ENCODE data around the gene HAO1. TPM values are rescaled to one million over a fixed set of nuclear protein-coding genes. Genes with fewer than 3 reads are reported as not detected.
"Not testable (repeated sequence)": the region's sequence is repeated elsewhere in the genome, so short reads cannot be mapped to it uniquely, and the experiment has no call there.

Gene HAO1
- total RNA-seq, result not detected

DNA sequence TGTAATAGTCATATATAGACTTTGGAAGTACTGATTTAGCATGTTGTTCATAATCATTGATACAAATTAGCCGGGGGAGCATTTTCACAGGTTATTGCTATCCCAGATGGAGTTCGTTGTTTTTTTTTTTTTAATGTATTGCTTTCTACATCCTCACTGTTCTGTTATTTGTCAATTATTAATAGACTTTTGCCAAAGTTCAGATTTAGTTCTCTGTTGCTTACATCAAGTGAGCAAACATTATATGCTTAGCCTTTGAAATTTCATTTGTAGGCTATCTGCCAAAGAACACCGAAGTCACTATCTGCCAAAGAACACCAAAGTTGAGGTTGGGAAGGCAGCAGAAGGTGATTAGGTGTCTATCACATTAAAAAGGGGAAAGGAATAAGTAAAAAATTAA is at the start of gene HAO1:
HAO1 (minus strand) TSS at position 118 of the 400 bp plus-strand sequence; CDS start at position 82, 36 bp downstream.
- no peak for DNase-seq

DNA sequence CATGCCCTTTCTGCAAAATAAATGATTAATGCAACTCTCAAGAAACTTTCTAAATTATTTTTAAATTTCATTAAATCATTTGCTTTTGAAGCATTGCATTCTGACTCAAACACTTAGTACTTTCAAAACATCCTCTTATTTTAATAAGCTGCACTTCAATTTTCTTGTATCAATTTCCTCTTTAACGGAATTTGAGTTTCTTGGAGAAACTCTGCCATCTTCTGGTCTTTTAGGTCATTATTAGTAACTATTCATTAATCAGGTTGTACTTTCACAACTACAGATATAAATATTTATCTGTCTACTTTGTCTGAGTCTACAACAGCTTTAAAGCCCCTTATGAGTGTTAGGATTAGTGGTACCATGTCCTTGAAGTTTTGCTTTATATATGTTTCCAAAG is 49.1 kb upstream of the HAO1 start:
- no peak for DNase-seq

DNA sequence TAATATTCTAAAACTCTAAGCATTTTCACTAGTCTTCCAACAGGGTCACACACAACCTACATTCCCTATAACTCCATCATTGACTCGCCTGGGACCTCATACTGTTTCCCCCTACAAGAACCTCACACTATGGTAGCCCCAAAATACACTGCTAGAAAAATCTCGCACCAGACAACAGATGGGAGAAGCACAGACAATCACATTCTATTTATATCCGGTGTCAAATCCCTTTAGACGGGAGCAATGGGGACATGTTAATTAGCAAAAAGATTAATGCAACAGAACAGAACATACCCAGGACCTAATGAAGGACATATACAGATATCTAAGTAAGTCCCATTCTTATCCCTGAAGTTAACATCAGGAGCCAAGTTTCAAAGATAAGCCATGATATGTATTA is 45.7 kb upstream of the HAO1 start:
- DNase-seq, result no peak

DNA sequence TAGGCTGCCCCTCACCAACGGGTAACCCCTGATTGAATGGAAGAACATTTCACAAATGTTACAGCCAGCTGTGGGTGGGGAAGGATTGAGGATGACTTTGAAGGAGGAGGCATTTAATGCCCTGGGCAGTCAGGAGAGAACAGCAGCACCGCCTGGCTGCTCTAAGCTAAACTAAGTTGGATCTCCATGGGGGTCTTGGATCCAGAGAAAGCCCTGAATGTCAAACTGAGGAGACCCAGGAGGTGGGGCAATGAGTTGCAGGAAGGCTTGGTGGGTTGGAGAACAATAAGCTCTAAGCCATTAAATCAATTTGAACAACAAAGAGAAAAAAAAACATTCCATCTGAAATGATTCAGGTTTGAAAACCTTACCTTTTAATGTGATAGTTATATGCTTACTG is 43.9 kb upstream of the HAO1 start:
- DNase-seq, result no peak

GRCh38 chr20:7981374-7981773 is 41.1 kb upstream of the HAO1 start:
- no peak for DNase-seq

DNA sequence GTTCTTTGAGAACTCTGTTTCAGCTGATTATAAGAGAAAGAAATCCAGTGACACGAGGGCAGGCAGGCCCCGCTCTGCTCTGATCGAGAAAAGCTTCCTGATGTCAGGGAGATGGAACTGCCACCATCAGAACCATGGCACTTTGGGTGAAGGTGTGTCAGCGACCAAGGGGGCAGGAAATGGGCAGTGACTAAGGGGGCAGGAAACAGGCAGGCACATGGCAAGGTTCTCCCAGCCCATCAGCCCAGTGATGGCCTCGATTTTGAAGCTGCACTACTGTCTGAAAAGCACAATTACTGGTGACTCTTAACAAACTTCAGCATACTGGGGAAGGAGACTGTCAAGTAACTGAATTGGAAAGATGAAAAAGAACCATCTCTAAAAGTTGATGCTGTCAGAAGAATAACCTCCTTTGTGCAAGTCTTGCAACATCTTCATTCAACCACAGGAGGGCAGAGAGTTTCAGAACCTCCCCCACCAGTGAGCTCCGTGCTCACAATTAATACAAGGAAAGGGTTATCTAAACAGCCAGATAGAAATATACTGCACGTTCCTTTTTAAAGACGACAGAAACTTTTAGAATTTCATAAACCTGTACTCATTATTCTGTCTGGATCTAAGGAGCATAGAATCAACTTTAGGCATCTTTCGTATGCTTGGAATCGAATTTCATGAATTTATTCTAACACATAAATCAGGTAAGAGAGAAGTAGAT is 40.2 kb upstream of the HAO1 start:
- DNase-seq, result no peak

DNA sequence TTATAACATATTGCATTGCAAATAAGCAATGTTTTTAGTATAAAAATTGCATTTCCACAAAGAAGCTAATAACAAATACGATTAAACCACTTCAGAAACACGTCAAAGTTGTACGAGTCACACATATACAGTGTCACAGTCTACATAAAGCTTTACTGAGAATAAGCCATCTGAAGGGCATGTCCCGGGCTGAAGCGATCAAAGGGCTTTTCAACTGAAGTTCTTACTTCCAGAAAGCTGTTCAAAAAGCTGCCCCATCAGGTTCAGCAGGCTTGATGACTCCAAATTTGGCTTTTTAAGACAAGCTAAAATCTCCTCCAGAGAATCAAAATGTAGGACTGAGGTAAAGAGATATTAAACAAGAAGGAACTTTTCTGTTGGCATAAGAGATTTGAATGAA is 37.5 kb upstream of the HAO1 start:
- no peak for DNase-seq

DNA sequence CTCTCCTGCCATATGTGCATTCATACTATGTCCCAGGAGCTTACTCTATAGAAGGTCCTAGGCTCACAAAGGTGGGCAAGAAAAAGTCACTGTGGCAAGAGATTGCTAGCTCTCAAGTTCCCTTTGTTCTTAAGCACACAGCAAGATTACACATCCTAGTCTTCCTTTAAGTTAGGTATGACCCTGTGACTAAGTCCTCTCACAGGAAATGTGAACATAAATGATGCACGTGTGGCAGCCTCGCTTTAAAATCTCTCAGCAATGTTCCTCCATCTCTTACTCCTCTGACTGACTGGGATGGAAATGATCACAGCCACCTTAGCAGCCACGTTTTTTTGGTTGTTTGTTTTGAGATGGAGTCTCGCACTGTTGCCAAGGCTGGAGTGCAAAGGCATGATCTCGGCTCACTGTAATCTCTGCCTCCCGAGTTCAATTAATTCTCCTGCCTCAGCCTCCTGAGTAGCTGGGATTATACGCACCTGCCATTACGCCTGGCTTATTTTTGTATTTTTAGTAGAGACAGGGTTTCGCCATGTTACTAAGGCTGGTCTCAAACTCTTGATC is 35.7 kb upstream of the HAO1 start:
- DNase-seq, result no peak

DNA sequence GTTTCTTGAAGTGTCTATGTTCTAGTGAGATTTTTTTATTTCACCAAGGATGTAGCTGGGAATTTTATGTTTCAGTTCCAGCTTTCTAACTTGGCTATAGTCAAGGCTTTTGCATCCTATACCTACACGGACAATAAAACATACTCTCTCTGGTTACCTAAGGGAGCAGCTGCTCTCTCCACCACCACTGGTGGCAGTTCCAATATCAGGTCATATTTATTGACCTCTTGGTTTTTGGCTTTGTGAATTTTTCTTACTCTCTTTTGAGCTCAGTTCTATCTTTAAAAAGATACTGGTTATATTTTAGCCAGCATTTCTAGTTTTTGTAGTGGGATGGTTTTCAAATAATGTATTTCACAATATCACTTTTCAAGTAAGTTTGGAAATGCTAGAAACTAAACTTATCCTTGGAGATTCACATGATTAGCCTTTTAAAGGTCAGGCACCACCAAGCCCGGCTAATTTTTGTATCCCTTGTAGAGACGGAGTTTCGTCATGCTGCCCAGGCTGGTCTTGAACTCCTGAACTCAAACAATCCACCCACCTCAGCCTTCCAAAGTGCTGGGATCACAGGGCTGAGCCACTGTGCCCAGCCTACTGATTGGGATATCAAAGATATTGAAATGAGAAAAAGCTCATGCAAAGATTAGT is 34.7 kb upstream of the HAO1 start:
- DNase-seq, result no peak

- no peak for DNase-seq
These were observed 31.4 kb upstream of the HAO1 start for GRCh38 chr20:7971536-7972280.

- DNase-seq, result no peak
These were observed 27.1 kb upstream of the HAO1 start for GRCh38 chr20:7967199-7967844.

GRCh38 chr20:7966176-7966575 is 25.9 kb upstream of the HAO1 start:
- no peak for DNase-seq

DNA sequence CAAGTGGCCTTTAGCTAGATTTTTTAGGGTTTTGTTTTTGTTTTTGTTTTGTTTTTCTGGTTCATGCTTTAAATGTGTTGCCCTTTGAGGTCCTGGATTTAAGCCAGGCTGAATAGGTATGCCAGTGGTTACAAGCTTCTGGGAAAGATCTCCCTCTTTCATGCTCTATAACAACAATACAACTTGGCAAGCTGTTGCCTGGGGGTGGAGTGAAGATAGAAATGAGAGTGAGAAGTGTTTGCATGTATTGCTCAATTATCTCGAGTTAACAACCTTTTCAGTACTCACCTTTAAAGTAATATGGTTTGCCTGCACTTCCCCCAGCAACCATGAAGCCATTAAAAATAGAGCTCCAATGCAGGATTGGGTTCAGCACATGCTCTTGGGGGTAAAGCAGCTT is 19.2 kb upstream of the HAO1 start:
- no peak for DNase-seq

DNA sequence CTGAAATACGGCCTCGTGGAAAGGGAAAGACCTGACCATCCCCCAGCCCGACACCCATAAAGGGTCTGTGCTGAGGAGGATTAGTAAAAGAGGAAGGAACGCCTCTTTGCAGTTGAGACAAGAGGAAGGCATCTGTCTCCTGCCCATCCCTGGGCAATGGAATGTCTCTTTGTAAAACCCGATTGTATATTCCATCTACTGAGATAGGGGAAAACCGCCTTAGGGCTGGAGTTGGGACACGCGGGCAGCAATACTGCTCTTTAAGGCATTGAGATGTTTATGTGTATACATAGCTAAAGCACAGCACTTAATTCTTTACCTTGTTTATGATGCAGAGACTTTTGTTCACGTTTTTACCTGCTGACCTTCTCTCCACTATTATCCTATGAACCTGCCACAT is 16.3 kb upstream of the HAO1 start:
- DNase-seq, result not testable (repeated sequence)

DNA sequence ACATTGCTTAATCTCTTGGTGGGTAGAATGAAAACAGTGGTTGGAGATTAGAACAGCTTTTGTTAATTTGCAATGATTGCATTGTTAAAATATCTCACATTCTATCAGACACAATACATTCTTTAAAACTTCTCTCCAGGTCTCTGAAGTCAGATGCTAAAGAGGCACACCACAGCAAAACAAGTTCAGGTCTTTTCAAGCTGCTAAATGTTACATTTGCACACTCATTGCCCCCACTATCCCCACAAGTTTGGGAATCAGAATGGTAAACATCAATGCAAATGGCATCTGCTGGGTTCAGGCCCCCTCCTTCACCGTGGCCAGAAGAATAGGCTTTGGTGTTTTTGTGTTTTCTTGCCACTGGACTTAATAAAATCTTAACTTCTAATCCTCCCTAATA is 10.1 kb upstream of the HAO1 start:
- no peak for DNase-seq

DNA sequence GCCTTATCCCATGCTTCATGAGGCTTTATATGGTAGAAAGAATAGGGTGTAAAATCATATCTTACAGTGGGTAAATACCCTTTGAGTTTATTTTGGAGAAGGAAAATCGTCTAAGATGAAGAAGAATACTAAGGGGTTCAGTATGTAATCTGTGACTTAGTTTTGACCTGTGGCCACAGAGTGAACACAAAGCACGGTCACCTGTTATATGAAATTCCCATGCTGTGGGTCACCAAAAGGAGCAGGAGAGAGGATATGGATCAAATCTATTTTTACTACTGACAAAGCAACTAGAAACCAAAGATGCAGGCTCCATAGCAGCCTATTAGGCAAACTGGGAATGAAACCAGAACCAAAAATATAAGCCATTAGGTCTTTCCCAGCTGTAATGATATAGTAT is 3.6 kb upstream of the HAO1 start:
- DNase-seq, result no peak

DNA sequence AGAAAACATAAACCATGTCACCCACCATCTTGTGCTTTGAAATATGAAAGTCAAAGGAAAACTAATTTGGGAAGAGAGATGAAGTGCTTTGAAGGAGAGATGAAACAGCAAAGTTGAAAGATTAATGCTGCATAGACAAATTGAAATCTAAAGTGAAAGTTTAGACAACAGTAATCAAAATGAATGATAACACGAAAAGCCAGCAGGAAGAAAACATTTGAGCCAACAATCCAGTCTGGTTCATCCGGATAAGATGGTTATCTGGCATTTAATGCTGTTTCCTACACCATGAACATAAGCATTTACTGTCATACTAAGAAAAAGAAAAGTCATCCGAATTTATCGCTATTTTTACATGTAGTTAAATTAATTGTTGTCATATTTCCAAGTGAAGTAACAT is 595 bp downstream of the HAO1 start:
- no peak for DNase-seq

DNA sequence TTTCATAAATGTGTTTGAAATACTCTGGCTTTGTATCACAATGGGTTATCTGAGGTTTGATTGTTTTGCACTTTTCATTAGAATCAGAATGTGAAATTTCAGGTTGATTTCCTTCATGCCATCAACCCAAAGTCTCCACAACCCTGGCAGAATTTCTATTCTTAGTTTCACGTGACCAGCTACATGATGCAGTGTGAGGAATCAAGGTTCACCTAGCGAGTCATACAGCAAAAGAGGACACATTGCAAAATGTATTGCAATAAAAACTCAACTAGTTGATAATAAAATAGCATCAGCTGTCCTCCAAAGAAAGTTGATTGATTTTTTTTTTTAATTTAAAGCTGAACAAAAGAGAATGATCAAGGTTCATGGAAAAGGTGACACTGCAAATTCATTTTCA is 2.2 kb downstream of the HAO1 start:
- no peak for DNase-seq

GRCh38 chr20:7937328-7937727 is 2.9 kb downstream of the HAO1 start:
- DNase-seq, result no peak

- DNase-seq, result no peak
These were observed 5.2 kb downstream of the HAO1 start for GRCh38 chr20:7935027-7935551.

DNA sequence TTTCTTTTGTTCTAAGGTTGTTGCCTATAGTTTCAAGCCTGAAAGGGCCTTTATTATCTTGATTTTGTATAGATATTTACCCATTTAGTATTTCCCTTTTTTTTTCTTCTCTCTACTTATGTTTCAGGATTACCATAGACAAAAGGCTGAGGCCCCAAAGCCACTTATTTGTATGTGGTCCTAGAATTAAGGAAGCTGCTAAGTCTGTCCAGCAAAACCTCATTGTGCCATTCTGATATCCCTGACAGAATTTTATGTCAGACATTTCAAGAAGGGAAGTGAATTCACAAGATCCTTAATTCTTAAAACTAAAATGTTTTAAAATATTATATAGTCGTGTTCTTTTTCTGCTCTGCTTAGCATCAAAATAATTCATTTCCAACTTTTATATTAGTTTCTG is 6.9 kb downstream of the HAO1 start:
- no peak for DNase-seq

DNA sequence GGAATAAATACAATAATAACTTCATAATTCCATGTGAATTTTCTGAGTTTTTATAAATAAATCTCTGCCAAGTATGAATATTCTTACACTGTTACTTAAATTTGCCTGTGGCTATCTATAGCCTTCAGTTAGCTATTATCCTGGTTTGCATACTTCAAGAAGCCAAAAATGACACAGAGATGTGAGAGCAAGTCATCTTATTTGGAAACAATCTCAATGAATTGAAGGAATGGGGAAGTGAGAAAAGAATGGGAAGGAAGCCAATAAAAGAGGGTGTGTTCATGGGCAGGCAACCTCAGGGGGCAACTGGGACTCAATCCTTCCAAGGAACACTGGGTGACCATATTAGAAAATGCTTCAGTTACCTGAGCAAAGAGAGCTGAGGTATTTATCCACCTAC is 9.9 kb downstream of the HAO1 start:
- DNase-seq, result no peak

Data from skin of body (tissue), 2 donors.